NCI-H1105 treated with DMSO at 0.1 percent for 48 hours (cell line): Measurements from ENCODE around the gene ADNP2.

Experiments used
- DNase-seq: peaks from one replicate; lab custom pipeline; 2025; lab: John Stamatoyannopoulos, UW

The ADNP2 gene

GRCh38 chr18:80108739-80109675 lies at the start of gene ADNP2:
Gene ADNP2, plus strand, starts transcription at chr18:80109262. Its CDS starts 8,281 bp downstream, at chr18:80117543.
- peak; percentile 76 for DNase-seq

- no peak for DNase-seq
Observed at GRCh38 chr18:80059945-80060344, 49.1 kb upstream of the ADNP2 start.

- DNase-seq = no peak
Observed at GRCh38 chr18:80065705-80066104, 43.4 kb upstream of the ADNP2 start.

GRCh38 chr18:80067321-80067720 lies 41.7 kb upstream of the ADNP2 start:
- DNase-seq = no peak

- DNase-seq = no peak
Observed at GRCh38 chr18:80067897-80068296, 41.2 kb upstream of the ADNP2 start.

- no peak for DNase-seq
Observed at GRCh38 chr18:80068571-80069272, 40.3 kb upstream of the ADNP2 start.

- no peak for DNase-seq
Observed at GRCh38 chr18:80070825-80071224, 38.2 kb upstream of the ADNP2 start.

GRCh38 chr18:80074183-80074582 lies 34.9 kb upstream of the ADNP2 start:
- no peak for DNase-seq

- DNase-seq = no peak
Observed at GRCh38 chr18:80074697-80075096, 34.4 kb upstream of the ADNP2 start.

GRCh38 chr18:80075940-80076339 lies 33.1 kb upstream of the ADNP2 start:
- no peak for DNase-seq

- DNase-seq = no peak
Observed at GRCh38 chr18:80076379-80076778, 32.7 kb upstream of the ADNP2 start.

- no peak for DNase-seq
Observed at GRCh38 chr18:80077873-80078272, 31.2 kb upstream of the ADNP2 start.

GRCh38 chr18:80086281-80086680 lies 22.8 kb upstream of the ADNP2 start:
- DNase-seq = no peak

GRCh38 chr18:80088036-80088435 lies 21.0 kb upstream of the ADNP2 start:
- no peak for DNase-seq

GRCh38 chr18:80088823-80089222 lies 20.2 kb upstream of the ADNP2 start:
- DNase-seq = peak; percentile 23

GRCh38 chr18:80095414-80095813 lies 13.6 kb upstream of the ADNP2 start:
- DNase-seq = no peak

- no peak for DNase-seq
Observed at GRCh38 chr18:80096032-80096565, 13.0 kb upstream of the ADNP2 start.

GRCh38 chr18:80097201-80097600 lies 11.9 kb upstream of the ADNP2 start:
- DNase-seq = no peak

- no peak for DNase-seq
Observed at GRCh38 chr18:80103231-80103630, 5.8 kb upstream of the ADNP2 start.

GRCh38 chr18:80104364-80104779 lies 4.7 kb upstream of the ADNP2 start:
- DNase-seq = no peak

GRCh38 chr18:80105369-80106167 lies 3.5 kb upstream of the ADNP2 start:
- DNase-seq = no peak

GRCh38 chr18:80106482-80107051 lies 2.5 kb upstream of the ADNP2 start:
- DNase-seq = no peak
